Colonic mucosa (tissue), 4 donors: Measurements from ENCODE around the gene TFAM. TPM values are rescaled to one million over a fixed set of nuclear protein-coding genes. Genes with fewer than 3 reads are reported as not detected.

ENCODE experiments used
- DNase-seq: peaks from one replicate; pipeline ENCODE4 v3.0.0-alpha.2; 2020
- H3K27ac ChIP-seq: fragments of 200-600 bp; one replicate; pipeline ENCODE4 v1.8.0; 2021
- H3K27me3 ChIP-seq: fragments of 200-600 bp; one replicate; pipeline ENCODE4 v1.8.0; 2021
- H3K36me3 ChIP-seq: fragments of 200-600 bp; one replicate; pipeline ENCODE4 v1.8.0; 2021
- H3K4me1 ChIP-seq: fragments of 200-600 bp; one replicate; pipeline ENCODE4 v1.8.0; 2021; ENCODE audit warnings: mild to moderate bottlenecking
- H3K4me3 ChIP-seq: fragments of 200-600 bp; one replicate; pipeline ENCODE4 v1.8.0; 2021
- H3K9ac ChIP-seq, 2 donors: one replicate each; pipeline ENCODE4 v1.7.0; 2013; ENCODE audit warnings: control low read depth in 2 of 2, low read depth in 2 of 2, low read length in 2 of 2
- H3K9me3 ChIP-seq: fragments of 200-600 bp; one replicate; pipeline ENCODE4 v1.8.0; 2021
- intact Hi-C: fragments of 100-400 bp; cut with DNase I; formaldehyde crosslinking; loops from one replicate; pipeline ENCODE4 v1.14.1; 2022
- total RNA-seq, 2 donors: library from RNA; stranded (reverse); fragmentation: NEBNext Ultra II Directional in 1 of 2; extraction: Animal tissue kit (Norgen Biotek cat#: 25700) in 1 of 2; gene quantifications; one replicate each; pipeline ENCODE4 v1.2.1, GENCODE V29; 2021
- TF ChIP-seq, protein P1 (sequence below): fragments of 200-600 bp; IDR thresholded peaks from one replicate; pipeline ENCODE4 v1.8.0; 2022; ENCODE audit warnings: antibody characterized with exemption, mild to moderate bottlenecking
- donor health status: healthy.
- donor health status: DM: no; HTN: no; CAD: no.
- donor health status: DM: no; HTN: no; CAD: no.

Gene TFAM
- total RNA-seq, 2 donors from 2014 or later: 52.6 to 63.1 TPM

DNA sequence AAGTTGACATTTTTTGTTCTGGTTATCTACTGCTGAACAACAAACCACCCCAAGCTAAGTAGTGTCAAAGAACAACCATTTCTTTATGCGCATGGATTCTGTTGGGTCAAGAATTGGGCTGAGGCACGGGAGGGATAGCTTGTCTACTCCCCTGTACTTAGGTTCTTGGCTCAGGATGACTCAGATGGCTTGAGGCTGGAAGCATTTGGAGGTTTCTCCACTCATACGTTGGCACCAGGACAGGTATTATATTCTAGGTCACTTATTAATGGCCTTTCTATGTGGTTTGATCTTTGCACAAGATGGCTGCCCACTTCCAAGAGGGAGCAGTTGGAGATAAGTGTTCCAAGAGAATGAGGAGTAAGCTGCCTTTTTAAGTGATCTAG lies 11.8 kb upstream of the TFAM start:
- Histone ChIP-seq H3K9me3 (no peaks in the 10 kb centered on the region), H3K9ac (no peak overlapping the region), H3K27me3 (no peaks in the 10 kb centered on the region), H3K4me1 (no peaks in the 10 kb centered on the region), H3K4me3 (no peak overlapping the region), H3K27ac (no peak overlapping the region), H3K36me3 (no peaks in the 10 kb centered on the region)
- TF ChIP-seq, protein P1, sequence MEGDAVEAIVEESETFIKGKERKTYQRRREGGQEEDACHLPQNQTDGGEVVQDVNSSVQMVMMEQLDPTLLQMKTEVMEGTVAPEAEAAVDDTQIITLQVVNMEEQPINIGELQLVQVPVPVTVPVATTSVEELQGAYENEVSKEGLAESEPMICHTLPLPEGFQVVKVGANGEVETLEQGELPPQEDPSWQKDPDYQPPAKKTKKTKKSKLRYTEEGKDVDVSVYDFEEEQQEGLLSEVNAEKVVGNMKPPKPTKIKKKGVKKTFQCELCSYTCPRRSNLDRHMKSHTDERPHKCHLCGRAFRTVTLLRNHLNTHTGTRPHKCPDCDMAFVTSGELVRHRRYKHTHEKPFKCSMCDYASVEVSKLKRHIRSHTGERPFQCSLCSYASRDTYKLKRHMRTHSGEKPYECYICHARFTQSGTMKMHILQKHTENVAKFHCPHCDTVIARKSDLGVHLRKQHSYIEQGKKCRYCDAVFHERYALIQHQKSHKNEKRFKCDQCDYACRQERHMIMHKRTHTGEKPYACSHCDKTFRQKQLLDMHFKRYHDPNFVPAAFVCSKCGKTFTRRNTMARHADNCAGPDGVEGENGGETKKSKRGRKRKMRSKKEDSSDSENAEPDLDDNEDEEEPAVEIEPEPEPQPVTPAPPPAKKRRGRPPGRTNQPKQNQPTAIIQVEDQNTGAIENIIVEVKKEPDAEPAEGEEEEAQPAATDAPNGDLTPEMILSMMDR: no peak
- intact Hi-C loops: no loop called here
- no peak for DNase-seq

DNA sequence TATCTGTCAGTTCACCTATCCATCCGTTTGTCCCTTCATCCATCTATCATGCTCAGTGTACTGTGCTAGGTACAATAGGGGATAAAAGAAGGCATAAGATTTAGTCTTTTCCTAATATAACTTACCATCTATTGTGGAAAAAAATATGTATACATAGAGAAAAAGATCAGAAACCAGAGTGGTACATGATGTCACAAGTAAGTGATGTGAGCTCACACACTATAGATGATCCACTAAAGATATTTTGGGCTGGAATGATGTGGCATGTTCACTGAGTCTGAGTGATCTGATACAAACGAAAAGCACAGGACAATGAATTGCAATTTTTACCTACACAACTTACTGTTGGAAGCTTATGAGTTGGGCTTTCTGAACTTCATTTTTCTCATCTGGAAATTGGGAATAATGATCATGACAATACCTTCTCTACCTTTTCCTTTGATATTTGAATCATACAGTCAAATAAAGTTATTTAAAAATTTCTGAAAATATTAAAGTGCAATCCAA lies 2.7 kb upstream of the TFAM start:
- Histone ChIP-seq H3K27me3 (no peaks in the 10 kb centered on the region), H3K27ac (no peak overlapping the region), H3K36me3 (no peaks in the 10 kb centered on the region), H3K9me3 (no peaks in the 10 kb centered on the region), H3K4me3 (no peak overlapping the region), H3K9ac (no peak overlapping the region), H3K4me1 (peaks cover 10% of the 10 kb centered on the region)
- TF ChIP-seq, protein P1: no peak
- intact Hi-C loops: loop anchor here (5.0 to 10.0 kb wide), 3 partner anchors 48 to 208 kb away; partner anchors contain the start of gene UBE2D1
- no peak for DNase-seq

DNA sequence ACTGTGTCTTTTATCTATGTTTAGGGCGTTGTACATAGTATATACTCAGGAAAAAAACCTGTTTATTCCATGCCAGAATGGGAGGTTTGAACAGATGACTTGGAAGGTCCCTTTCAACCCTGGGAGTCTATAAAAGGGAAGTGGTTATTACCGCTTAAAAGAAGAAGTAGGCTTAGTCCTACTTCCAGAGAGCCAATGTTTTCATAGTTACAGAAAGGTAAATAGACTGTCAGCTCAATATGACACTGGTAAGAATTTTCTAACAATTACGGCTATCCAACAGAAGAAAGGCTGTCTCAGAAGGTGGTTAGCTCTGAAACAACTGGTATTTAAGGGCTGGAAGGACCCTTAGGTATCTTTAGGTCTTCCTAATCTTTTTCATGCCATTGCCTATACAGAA lies 1.1 kb upstream of the TFAM start:
- no peak for DNase-seq
- Histone ChIP-seq H3K4me3 (peak overlapping the region; percentile 94), H3K9ac (peak overlapping the region; percentile 76 to 80)

DNA sequence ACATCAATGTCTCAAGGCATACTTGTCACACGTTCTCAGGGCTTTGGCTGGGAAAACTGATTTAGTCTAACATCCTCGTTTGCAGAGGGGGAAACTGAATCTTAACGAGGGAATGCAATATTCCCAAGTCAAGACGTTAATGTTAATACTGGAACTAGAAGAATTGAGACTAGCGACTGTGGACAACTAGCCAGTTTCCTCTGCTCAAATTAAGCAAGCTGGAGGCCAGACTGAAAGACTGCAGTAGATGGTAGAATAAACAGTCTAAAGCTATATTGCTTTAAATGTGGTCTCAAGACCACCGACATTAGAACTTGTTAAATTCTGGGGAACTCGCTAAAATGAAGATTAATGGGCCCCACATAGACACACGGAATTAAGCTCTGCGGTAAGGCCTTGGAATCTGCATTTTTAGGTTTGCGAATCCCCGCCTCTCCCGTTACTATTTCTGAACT lies 639 bp upstream of the TFAM start:
- Histone ChIP-seq H3K9ac (peak overlapping the region; percentile 76 to 80), H3K4me1 (peaks cover 10% of the 10 kb centered on the region), H3K36me3 (no peaks in the 10 kb centered on the region), H3K27me3 (no peaks in the 10 kb centered on the region), H3K9me3 (no peaks in the 10 kb centered on the region), H3K27ac (peak overlapping the region; percentile 69), H3K4me3 (peak overlapping the region; percentile 94)
- intact Hi-C loops: loop anchor here (5.0 to 10.0 kb wide), 3 partner anchors 50 to 210 kb away; partner anchors contain the start of gene UBE2D1
- TF ChIP-seq, protein P1: no peak
- no peak for DNase-seq

More for the DNA sequence above, 1.1 kb upstream of the TFAM start:
- no peaks in the 10 kb centered on the region for H3K27me3 ChIP-seq
- peaks cover 10% of the 10 kb centered on the region for H3K4me1 ChIP-seq
- no peaks in the 10 kb centered on the region for H3K9me3 ChIP-seq
- H3K36me3 ChIP-seq: no peaks in the 10 kb centered on the region
- TF ChIP-seq, protein P1: no peak
- intact Hi-C loops: loop anchor here (5.0 to 10.0 kb wide), 3 partner anchors 49 to 209 kb away; partner anchors contain the start of gene UBE2D1
- H3K27ac ChIP-seq: peak overlapping the region; percentile 69

- TF ChIP-seq, protein P1: no peak
- H3K27me3 ChIP-seq: no peaks in the 10 kb centered on the region
- H3K36me3 ChIP-seq: no peaks in the 10 kb centered on the region
- H3K9me3 ChIP-seq: no peaks in the 10 kb centered on the region
- H3K4me3 ChIP-seq: peak overlapping the region; percentile 94
- peak overlapping the region; percentile 69 for H3K27ac ChIP-seq
- H3K4me1 ChIP-seq: peaks cover 10% of the 10 kb centered on the region
- peak; percentile 64 for DNase-seq
- intact Hi-C loops: loop anchor here (10.0 kb wide), 2 partner anchors 51 to 211 kb away; partner anchors contain the start of gene UBE2D1
- peak overlapping the region; percentile 68 to 76 for H3K9ac ChIP-seq
Observed at GRCh38 chr10:58385784-58386112, 538 bp downstream of the TFAM start.
